Measurements from ENCODE around the gene GNG12. TPM values are rescaled to one million over a fixed set of nuclear protein-coding genes. Genes with fewer than 3 reads are reported as not detected.
"Not testable (repeated sequence)": the region's sequence is repeated elsewhere in the genome, so short reads cannot be mapped to it uniquely, and the experiment has no call there.

GNG12 gene
- total RNA-seq, 1 experiment from 2014 or later: 102 TPM

GRCh38 chr1:67666636-67667035 is 166.6 kb downstream of the GNG12 start:
- CTCF ChIA-PET: no interaction called here
- Histone ChIP-seq H3K9me2 (ENCODE audit: insufficient read depth) (no peaks in the 10 kb centered on the region), H3K4me2 (no peak overlapping the region), H3K79me2 (ENCODE audit: low read depth) (no peaks in the 10 kb centered on the region), H2AFZ (no peak overlapping the region), H3F3A (ENCODE audit: insufficient read depth, low read depth) (no peaks in the 10 kb centered on the region), H3K27ac (no peak overlapping the region), H3K9me3 (ENCODE audit: insufficient read depth, low read depth) (no peaks in the 10 kb centered on the region), H3K4me3 (no peak overlapping the region), H3K27me3 (ENCODE audit: insufficient read depth, low read depth) (no peaks in the 10 kb centered on the region), H4K20me1 (ENCODE audit: insufficient read depth) (no peaks in the 10 kb centered on the region), H3K4me1 (replicated peaks; ENCODE audit: insufficient read depth) (peaks cover 5% of the 10 kb centered on the region; the same call in 1 of the 2 replicates), H3K36me3 (ENCODE audit: low read depth) (no peaks in the 10 kb centered on the region)
- TF ChIP-seq EZH2 (IDR thresholded peaks at IDR 0.05; ENCODE audit: low read depth): no peak
- TF ChIP-seq CTCF (conservative IDR thresholded peaks at IDR 0.05): no peak
- no peak for DNase-seq
- BruUV-seq (replicated peaks): no TSS peak
- POLR2A ChIA-PET (ENCODE audit: unreplicated experiment): no interaction called here
- intact Hi-C loops (cut with micrococcal nuclease; ENCODE audit: unreplicated experiment): no loop called here

- H3K4me3 ChIP-seq; POLR2A ChIA-PET (ENCODE audit: unreplicated experiment); H3K79me2 ChIP-seq (ENCODE audit: low read depth); CTCF ChIA-PET; DNase-seq; BruUV-seq (replicated peaks); H3F3A ChIP-seq (ENCODE audit: insufficient read depth, low read depth); H3K27ac ChIP-seq; H3K9me2 ChIP-seq (ENCODE audit: insufficient read depth); H3K27me3 ChIP-seq (ENCODE audit: insufficient read depth, low read depth); H3K9me3 ChIP-seq (ENCODE audit: insufficient read depth, low read depth); intact Hi-C loops (cut with micrococcal nuclease; ENCODE audit: unreplicated experiment); H3K4me2 ChIP-seq; H3K36me3 ChIP-seq (ENCODE audit: low read depth); H4K20me1 ChIP-seq (ENCODE audit: insufficient read depth); H2AFZ ChIP-seq; H3K4me1 ChIP-seq (replicated peaks; ENCODE audit: insufficient read depth): not testable (repeated sequence)
These were observed 168.0 kb downstream of the GNG12 start for GRCh38 chr1:67665307-67665706.

GRCh38 chr1:67664048-67664447 is 169.2 kb downstream of the GNG12 start:
- intact Hi-C loops (cut with micrococcal nuclease; ENCODE audit: unreplicated experiment): no loop called here
- ChIA-PET POLR2A (ENCODE audit: unreplicated experiment) (no interaction called here), CTCF (interaction anchor here (0.5 kb wide), 1 partner anchor 11 kb away, joined by 3 read pairs; no protein-coding TSS in a partner anchor)
- Histone ChIP-seq H3K79me2 (ENCODE audit: low read depth) (no peaks in the 10 kb centered on the region), H3K4me1 (replicated peaks; ENCODE audit: insufficient read depth) (peaks cover 5% of the 10 kb centered on the region; the same call in 1 of the 2 replicates), H3K4me3 (no peak overlapping the region), H3K4me2 (no peak overlapping the region), H3K9me3 (ENCODE audit: insufficient read depth, low read depth) (no peaks in the 10 kb centered on the region), H4K20me1 (ENCODE audit: insufficient read depth) (no peaks in the 10 kb centered on the region), H3K27ac (no peak overlapping the region), H3K9me2 (ENCODE audit: insufficient read depth) (no peaks in the 10 kb centered on the region), H3K27me3 (ENCODE audit: insufficient read depth, low read depth) (no peaks in the 10 kb centered on the region), H3F3A (ENCODE audit: insufficient read depth, low read depth) (no peaks in the 10 kb centered on the region), H3K36me3 (ENCODE audit: low read depth) (no peaks in the 10 kb centered on the region), H2AFZ (no peak overlapping the region)
- no peak for DNase-seq
- TF ChIP-seq CTCF (conservative IDR thresholded peaks at IDR 0.05): no peak
- no peak for TF ChIP-seq EZH2 (IDR thresholded peaks at IDR 0.05; ENCODE audit: low read depth)
- no TSS peak for BruUV-seq (replicated peaks)

- H3K27ac ChIP-seq: no peak overlapping the region
- no peaks in the 10 kb centered on the region for H3K36me3 ChIP-seq (ENCODE audit: low read depth)
- no TSS peak for BruUV-seq (replicated peaks)
- H3K4me2 ChIP-seq: no peak overlapping the region
- no peaks in the 10 kb centered on the region for H3K79me2 ChIP-seq (ENCODE audit: low read depth)
- intact Hi-C loops (cut with micrococcal nuclease; ENCODE audit: unreplicated experiment): no loop called here
- no peaks in the 10 kb centered on the region for H3K27me3 ChIP-seq (ENCODE audit: insufficient read depth, low read depth)
- no peaks in the 10 kb centered on the region for H3F3A ChIP-seq (ENCODE audit: insufficient read depth, low read depth)
- H4K20me1 ChIP-seq (ENCODE audit: insufficient read depth): no peaks in the 10 kb centered on the region
- no peak for TF ChIP-seq CTCF (conservative IDR thresholded peaks at IDR 0.05)
- TF ChIP-seq EZH2 (IDR thresholded peaks at IDR 0.05; ENCODE audit: low read depth): no peak
- ChIA-PET POLR2A (ENCODE audit: unreplicated experiment) (no interaction called here), CTCF (no interaction called here)
- H3K4me3 ChIP-seq: no peak overlapping the region
- no peaks in the 10 kb centered on the region for H3K9me3 ChIP-seq (ENCODE audit: insufficient read depth, low read depth)
- H3K4me1 ChIP-seq (replicated peaks; ENCODE audit: insufficient read depth): peaks cover 5% of the 10 kb centered on the region; the same call in 1 of the 2 replicates
- H2AFZ ChIP-seq: no peak overlapping the region
- H3K9me2 ChIP-seq (ENCODE audit: insufficient read depth): no peaks in the 10 kb centered on the region
- DNase-seq: no peak
These were observed 170.4 kb downstream of the GNG12 start for GRCh38 chr1:67662884-67663283.

Measured in PC-9 (cell line).